Peyer's patch (tissue), 4 donors: ENCODE measurements around the gene PRXL2B. TPM values are rescaled to one million over a fixed set of nuclear protein-coding genes. Genes with fewer than 3 reads are reported as not detected.
A peak's percentile ranks its signal among the peaks of the same experiment; 100 is the strongest.

Experiments
- DNase-seq, 3 donors: peaks; one replicate each; pipeline ENCODE4 v3.0.0-alpha.2; 2017 to 2019
- H3K27ac ChIP-seq, 4 donors: fragments of 200-600 bp; sonication (generic); one replicate each; pipeline ENCODE4 v1.5.1; 2016 to 2019
- H3K27me3 ChIP-seq, 2 donors: fragments of 200-600 bp; sonication (generic); one replicate each; pipeline ENCODE4 v1.5.1; 2019
- H3K36me3 ChIP-seq, 3 donors: fragments of 200-600 bp; sonication (generic); one replicate each; pipeline ENCODE4 v1.5.1; 2016 to 2019
- H3K4me1 ChIP-seq, 4 donors: fragments of 200-600 bp; sonication (generic); one replicate each; pipeline ENCODE4 v1.5.1; 2016 to 2019
- H3K4me3 ChIP-seq, 4 donors: fragments of 200-600 bp; sonication (generic); 1 replicate in 3 of 4; 2 replicates in 1 of 4; pipeline ENCODE4 v1.5.1; 2016 to 2019; ENCODE audit warnings: mild to moderate bottlenecking in 1 of 4
- H3K9me3 ChIP-seq, 4 donors: fragments of 200-600 bp; sonication (generic); one replicate each; pipeline ENCODE4 v1.5.1; 2016 to 2019; ENCODE audit warnings: mild to moderate bottlenecking in 1 of 4
- CTCF ChIP-seq, 6 experiments: fragments of 450-650 bp in 4 of 6; fragments of 200-600 bp in 2 of 6; sonication (generic) in 1 of 6; IDR thresholded peaks; one replicate each; pipeline ENCODE4 v1.5.1; 2017 to 2019; ENCODE audit warnings: antibody characterized with exemption in 6 of 6, mild to moderate bottlenecking in 3 of 6, moderate library complexity in 1 of 6
- POLR2A ChIP-seq, 2 donors: fragments of 450-650 bp; IDR thresholded peaks; one replicate each; pipeline ENCODE4 v1.5.1; 2017; ENCODE audit warnings: antibody characterized with exemption in 2 of 2, mild to moderate bottlenecking in 2 of 2, moderate library complexity in 2 of 2
- total RNA-seq, 4 donors: library from RNA; depleted of rRNA; stranded (reverse); fragments of >200 nt; gene quantifications; one replicate each; pipeline ENCODE4 v1.1.0, GENCODE V29; 2016

PRXL2B gene
- total RNA-seq, 4 donors from 2014 or later, result 41.3 to 79.5 (median 59.0) TPM

- no peaks in the 10 kb centered on the region for H3K9me3 ChIP-seq
- no peaks in the 10 kb centered on the region for H3K27me3 ChIP-seq
- peaks cover 0 to 44% (median 25%) of the 10 kb centered on the region in 4 donors for H3K4me1 ChIP-seq
- peak overlapping the region; percentile 67 to 91 (median 81) for H3K4me3 ChIP-seq
- peak; percentile 33 to 77 (median 66) for TF ChIP-seq CTCF (IDR thresholded peaks at IDR 0.05)
- TF ChIP-seq POLR2A (IDR thresholded peaks at IDR 0.05), result no peak
- peaks cover 0 to 25% (median 0%) of the 10 kb centered on the region in 3 donors for H3K36me3 ChIP-seq
- peak overlapping the region; percentile 95 to 98 (median 96) for H3K27ac ChIP-seq
- peak in 2 of 3 donors; percentile 75 to 83 for DNase-seq
Observed at GRCh38 chr1:2554621-2555387, 31.8 kb upstream of the PRXL2B start.

- Histone ChIP-seq H3K4me1 (peaks cover 0 to 44% (median 25%) of the 10 kb centered on the region in 4 donors), H3K27ac (peak overlapping the region; percentile 95 to 98 (median 96)), H3K27me3 (no peaks in the 10 kb centered on the region), H3K36me3 (peaks cover 0 to 34% (median 0%) of the 10 kb centered on the region in 3 donors), H3K9me3 (no peaks in the 10 kb centered on the region), H3K4me3 (peak overlapping the region; percentile 67 to 91 (median 81))
- TF ChIP-seq POLR2A (IDR thresholded peaks at IDR 0.05) (peak; percentile 82 to 86), CTCF (IDR thresholded peaks at IDR 0.05) (peak in 1 of 6 experiments; percentile 12)
- peak; percentile 92 to 95 (median 93) for DNase-seq
Observed at GRCh38 chr1:2555634-2556276, 30.8 kb upstream of the PRXL2B start.

GRCh38 chr1:2556277-2556677, 30.3 kb upstream of the PRXL2B start, which contains the start of gene TNFRSF14:
TSS of gene TNFRSF14 (plus strand) at chr1:2556371. CDS start at chr1:2556665, 294 bp downstream.
- DNase-seq, result peak; percentile 81 to 89 (median 82)
- peaks cover 0 to 44% (median 25%) of the 10 kb centered on the region in 4 donors for H3K4me1 ChIP-seq
- H3K4me3 ChIP-seq, result peak within 1 kb of the TSS; percentile 67 to 91 (median 81)
- H3K9me3 ChIP-seq, result no peaks in the 10 kb centered on the region
- TF ChIP-seq POLR2A (IDR thresholded peaks at IDR 0.05) (peak; percentile 21 to 28), CTCF (IDR thresholded peaks at IDR 0.05) (peak in 3 of 6 experiments; percentile 11 to 17 (median 16))
- peak within 1 kb of the TSS; percentile 95 to 98 (median 96) for H3K27ac ChIP-seq
- no peaks in the 10 kb centered on the region for H3K27me3 ChIP-seq
- H3K36me3 ChIP-seq, result peaks cover 0 to 38% (median 0%) of the 10 kb centered on the region in 3 donors

- no peak for TF ChIP-seq POLR2A (IDR thresholded peaks at IDR 0.05)
- peak in 2 of 6 experiments; percentile 16 to 18 for TF ChIP-seq CTCF (IDR thresholded peaks at IDR 0.05)
- DNase-seq, result peak; percentile 84 to 91 (median 87)
- Histone ChIP-seq H3K36me3 (peaks cover 0 to 41% (median 0%) of the 10 kb centered on the region in 3 donors), H3K4me3 (peak overlapping the region; percentile 67 to 91 (median 81)), H3K27me3 (no peaks in the 10 kb centered on the region), H3K27ac (peak overlapping the region; percentile 95 to 98 (median 96)), H3K9me3 (no peaks in the 10 kb centered on the region), H3K4me1 (peaks cover 0 to 44% (median 25%) of the 10 kb centered on the region in 4 donors)
Observed at GRCh38 chr1:2556678-2557481, 29.7 kb upstream of the PRXL2B start.
